Bronchial epithelial cell (primary cell): Measurements from ENCODE around the gene MVD. TPM values are rescaled to one million over a fixed set of nuclear protein-coding genes. Genes with fewer than 3 reads are reported as not detected.
A peak's percentile ranks its signal among the peaks of the same experiment; 100 is the strongest.

Experiments used
- DNase-seq: peaks from one replicate; pipeline ENCODE4 v3.0.0-alpha.2; 2010; ENCODE audit warnings: low read depth
- FAIRE-seq: peaks from 2 replicates; lab custom pipeline; 2011; peaks lifted over from hg19 to GRCh38; lab: Jason Lieb, UNC
- H3K27me3 ChIP-seq: 2 replicates; pipeline ENCODE4 v1.5.1; 2011; ENCODE audit warnings: low read length; ENCODE audit not compliant: control insufficient read depth, insufficient read depth
- H3K36me3 ChIP-seq: 2 replicates; pipeline ENCODE4 v1.5.1; 2011; ENCODE audit warnings: low read length; ENCODE audit not compliant: control insufficient read depth, insufficient read depth
- H3K4me3 ChIP-seq: 2 replicates; pipeline ENCODE4 v1.5.1; 2011; ENCODE audit warnings: mild to moderate bottlenecking, low read depth, low read length, control low read depth
- total RNA-seq: library from RNA; depleted of rRNA; stranded (reverse); fragments of >200 nt; gene quantifications from 2 replicates; pipeline ENCODE4 v1.2.1, GENCODE V29; 2014
- TF ChIP-seq, protein P1 (sequence below): IDR thresholded peaks from 2 replicates; pipeline ENCODE4 v1.5.1; 2011; ENCODE audit warnings: mild to moderate bottlenecking, moderate library complexity, low read length, control low read depth, inconsistent platforms; ENCODE audit not compliant: insufficient read depth, severe bottlenecking

Gene MVD
- total RNA-seq, 1 donor from 2014 or later, result 56.6 TPM

DNA sequence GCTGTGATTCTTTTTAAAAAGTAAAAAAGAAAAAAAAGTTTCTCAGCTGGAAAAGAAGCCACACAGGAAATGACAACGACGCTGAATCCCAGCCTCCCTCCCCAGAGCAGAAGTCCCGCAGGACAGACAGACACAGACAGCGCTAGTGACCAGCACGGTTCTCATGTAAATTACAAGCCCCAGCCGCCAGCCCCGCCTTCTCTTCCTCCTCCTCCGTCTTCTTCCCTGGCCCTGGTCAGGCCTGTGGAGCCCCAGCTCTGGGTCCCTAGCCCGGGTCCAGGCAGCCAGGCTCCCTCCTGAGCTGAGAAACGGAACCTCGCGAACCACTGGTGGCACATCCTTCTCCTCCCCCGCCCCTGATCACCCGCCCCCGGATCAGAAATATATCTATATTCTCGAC, 31.5 kb downstream of the MVD start:
- DNase-seq, result no peak
- FAIRE-seq, result no peak
- Histone ChIP-seq H3K27me3 (no peaks in the 10 kb centered on the region), H3K4me3 (no peak overlapping the region), H3K36me3 (peaks cover 13% of the 10 kb centered on the region)
- TF ChIP-seq, protein P1, sequence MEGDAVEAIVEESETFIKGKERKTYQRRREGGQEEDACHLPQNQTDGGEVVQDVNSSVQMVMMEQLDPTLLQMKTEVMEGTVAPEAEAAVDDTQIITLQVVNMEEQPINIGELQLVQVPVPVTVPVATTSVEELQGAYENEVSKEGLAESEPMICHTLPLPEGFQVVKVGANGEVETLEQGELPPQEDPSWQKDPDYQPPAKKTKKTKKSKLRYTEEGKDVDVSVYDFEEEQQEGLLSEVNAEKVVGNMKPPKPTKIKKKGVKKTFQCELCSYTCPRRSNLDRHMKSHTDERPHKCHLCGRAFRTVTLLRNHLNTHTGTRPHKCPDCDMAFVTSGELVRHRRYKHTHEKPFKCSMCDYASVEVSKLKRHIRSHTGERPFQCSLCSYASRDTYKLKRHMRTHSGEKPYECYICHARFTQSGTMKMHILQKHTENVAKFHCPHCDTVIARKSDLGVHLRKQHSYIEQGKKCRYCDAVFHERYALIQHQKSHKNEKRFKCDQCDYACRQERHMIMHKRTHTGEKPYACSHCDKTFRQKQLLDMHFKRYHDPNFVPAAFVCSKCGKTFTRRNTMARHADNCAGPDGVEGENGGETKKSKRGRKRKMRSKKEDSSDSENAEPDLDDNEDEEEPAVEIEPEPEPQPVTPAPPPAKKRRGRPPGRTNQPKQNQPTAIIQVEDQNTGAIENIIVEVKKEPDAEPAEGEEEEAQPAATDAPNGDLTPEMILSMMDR, result no peak

DNA sequence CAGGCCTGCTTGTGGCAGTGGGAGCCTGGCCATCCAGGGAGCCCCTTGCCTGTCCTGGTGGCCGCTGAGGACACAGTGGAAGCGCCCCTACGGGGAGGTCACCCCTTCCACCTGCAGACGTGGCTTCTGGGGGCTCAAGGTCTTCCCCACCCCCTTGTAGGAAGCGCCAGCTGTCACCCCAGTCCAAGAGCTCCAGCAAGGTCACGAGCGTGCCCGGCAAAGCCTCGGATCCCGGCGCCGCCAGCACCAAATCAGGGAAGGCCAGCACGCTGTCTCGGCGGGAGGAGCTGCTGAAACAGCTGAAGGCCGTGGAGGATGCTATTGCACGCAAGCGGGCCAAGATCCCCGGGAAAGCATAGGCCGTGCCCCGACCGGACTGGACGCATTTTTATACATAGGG, 31.9 kb downstream of the MVD start:
- TF ChIP-seq, protein P1, result no peak
- peaks cover 13% of the 10 kb centered on the region for H3K36me3 ChIP-seq

DNA sequence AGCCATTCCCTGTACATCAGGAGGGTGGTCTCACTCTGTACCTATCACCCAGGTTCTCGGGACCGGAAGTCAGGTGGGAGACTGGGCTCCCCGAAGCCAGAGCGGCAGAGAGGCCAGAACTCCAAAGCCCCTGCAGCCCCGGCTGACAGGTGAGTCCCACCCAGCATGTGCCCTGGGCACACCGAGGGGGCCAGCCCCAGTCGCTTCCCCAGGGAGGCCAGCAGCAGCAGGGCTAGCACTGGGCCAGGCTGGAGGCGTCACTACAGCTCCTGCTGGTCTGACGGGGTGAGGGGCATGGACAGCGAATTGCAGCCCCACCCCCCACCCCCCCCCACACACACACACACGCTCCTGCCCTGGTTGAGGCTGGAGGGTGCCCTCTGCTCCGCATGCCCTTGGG, 32.5 kb downstream of the MVD start:
- DNase-seq, result no peak
- H3K36me3 ChIP-seq, result peaks cover 14% of the 10 kb centered on the region
- H3K27me3 ChIP-seq, result no peaks in the 10 kb centered on the region
- H3K4me3 ChIP-seq, result no peak overlapping the region
- TF ChIP-seq, protein P1, result no peak
- FAIRE-seq, result no peak

More for the DNA sequence above, 31.9 kb downstream of the MVD start:
- no peak for FAIRE-seq
- H3K27me3 ChIP-seq, result no peaks in the 10 kb centered on the region
- H3K4me3 ChIP-seq, result no peak overlapping the region
- no peak for DNase-seq

DNA sequence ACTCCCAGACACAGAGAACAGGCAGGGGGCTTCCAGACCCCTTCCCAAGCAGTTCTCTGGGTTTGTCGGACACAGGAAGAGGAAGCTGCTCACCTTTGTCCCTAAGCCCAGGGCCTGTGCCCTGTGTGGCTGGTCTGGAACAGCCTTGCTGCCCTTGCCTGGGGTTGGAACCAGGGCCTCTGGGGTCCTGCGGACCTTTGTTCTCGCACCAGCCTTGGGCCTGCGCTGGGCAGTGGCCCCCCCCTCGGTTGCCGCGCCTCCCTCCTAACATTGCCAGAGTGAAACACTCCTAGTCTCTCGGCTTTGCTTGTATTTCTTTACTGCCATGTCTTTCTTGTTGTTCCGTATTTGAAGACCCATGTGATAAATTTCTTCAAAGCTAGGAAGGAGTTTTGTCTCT, 33.1 kb downstream of the MVD start:
- Histone ChIP-seq H3K27me3 (no peaks in the 10 kb centered on the region), H3K36me3 (peaks cover 20% of the 10 kb centered on the region), H3K4me3 (no peak overlapping the region)
- TF ChIP-seq, protein P1, result no peak
- DNase-seq, result no peak
- FAIRE-seq, result no peak

DNA sequence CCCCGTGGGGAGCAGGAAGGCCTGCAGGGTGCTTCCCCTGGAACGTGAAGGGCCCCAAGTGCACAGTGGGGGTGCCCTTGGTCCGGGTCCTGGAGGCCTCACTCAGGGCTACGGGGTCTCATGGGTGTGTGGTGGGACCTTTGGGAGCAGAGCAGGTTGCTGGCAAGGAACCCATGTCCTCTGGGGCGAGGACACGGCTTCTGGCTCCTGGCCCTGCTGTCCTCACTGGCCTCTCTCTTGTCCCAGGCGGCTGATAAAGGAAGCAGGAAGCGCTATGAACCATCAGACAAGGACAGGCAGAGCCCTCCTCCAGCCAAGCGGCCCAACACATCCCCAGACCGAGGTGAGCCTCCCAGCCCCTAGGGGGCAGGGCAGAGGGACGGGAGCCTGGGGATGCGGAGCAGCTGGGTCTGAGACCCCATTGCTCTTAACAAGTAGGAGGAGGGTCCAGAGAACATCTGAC, 34.3 kb downstream of the MVD start:
- no peak overlapping the region for H3K4me3 ChIP-seq
- TF ChIP-seq, protein P1, result peak; percentile 27
- FAIRE-seq, result no peak
- no peak for DNase-seq
- H3K27me3 ChIP-seq, result no peaks in the 10 kb centered on the region
- peaks cover 22% of the 10 kb centered on the region for H3K36me3 ChIP-seq
